Tibial nerve (tissue), 4 donors: ENCODE results near the gene EXPH5. TPM values are rescaled to one million over a fixed set of nuclear protein-coding genes. Genes with fewer than 3 reads are reported as not detected.
"Not testable (repeated sequence)": the region's sequence is repeated elsewhere in the genome, so short reads cannot be mapped to it uniquely, and the experiment has no call there.

Experiments
- DNase-seq, 2 donors: peaks; one replicate each; pipeline ENCODE4 v3.0.0-alpha.2; 2019; ENCODE audit warnings: low spot score in 2 of 2
- H3K27ac ChIP-seq, 4 donors: fragments of 200-600 bp; sonication (generic) in 3 of 4; one replicate each; pipeline ENCODE4 v1.5.1; 2017 to 2019; ENCODE audit warnings: mild to moderate bottlenecking in 1 of 4
- H3K27me3 ChIP-seq, 2 donors: fragments of 200-600 bp; sonication (generic) in 1 of 2; one replicate each; pipeline versions ENCODE4 v1.5.1 to v1.6.0; 2017 to 2019
- H3K36me3 ChIP-seq, 3 donors: fragments of 200-600 bp; sonication (generic); one replicate each; pipeline ENCODE4 v1.5.1; 2018 to 2019
- H3K4me1 ChIP-seq, 4 donors: fragments of 200-600 bp; sonication (generic) in 3 of 4; one replicate each; pipeline ENCODE4 v1.5.1; 2017 to 2019
- H3K4me3 ChIP-seq, 4 donors: fragments of 200-600 bp; sonication (generic) in 3 of 4; one replicate each; pipeline ENCODE4 v1.5.1; 2017 to 2019; ENCODE audit warnings: mild to moderate bottlenecking in 1 of 4, moderate library complexity in 1 of 4
- H3K9me3 ChIP-seq, 4 donors: fragments of 200-600 bp; sonication (generic) in 3 of 4; one replicate each; pipeline ENCODE4 v1.5.1; 2017 to 2019
- EP300 ChIP-seq, 2 donors: sonication (generic); formaldehyde crosslinking; IDR thresholded peaks; one replicate each; pipeline ENCODE4 v1.6.1; 2017; ENCODE audit warnings: antibody characterized with exemption in 2 of 2, mild to moderate bottlenecking in 1 of 2
- POLR2A ChIP-seq, 2 donors: fragments of 450-650 bp; IDR thresholded peaks; one replicate each; pipeline ENCODE4 v1.6.1; 2017; ENCODE audit warnings: antibody characterized with exemption in 2 of 2, mild to moderate bottlenecking in 2 of 2, moderate library complexity in 2 of 2
- WGBS, 2 donors: methylation state at CpG; one replicate each; pipeline ENCODE4 v1.1.5; 2018; 5-methylcytosine and 5-hydroxymethylcytosine counted together
- total RNA-seq, 4 donors: library from RNA; depleted of rRNA; stranded (reverse); fragments of >200 nt; gene quantifications; one replicate each; pipeline ENCODE4 v1.1.0, GENCODE V29; 2016
- TF ChIP-seq, protein P1 (sequence below), 5 experiments: fragments of 200-600 bp in 3 of 5; fragments of 450-650 bp in 2 of 5; sonication (generic) in 3 of 5; IDR thresholded peaks; one replicate each; pipeline ENCODE4 v1.5.1; 2016 to 2019; ENCODE audit warnings: antibody characterized with exemption in 5 of 5, mild to moderate bottlenecking in 3 of 5, moderate library complexity in 2 of 5

The EXPH5 gene
- total RNA-seq, 4 donors from 2014 or later, result 2.4 to 5.4 (median 4.1) TPM

DNA sequence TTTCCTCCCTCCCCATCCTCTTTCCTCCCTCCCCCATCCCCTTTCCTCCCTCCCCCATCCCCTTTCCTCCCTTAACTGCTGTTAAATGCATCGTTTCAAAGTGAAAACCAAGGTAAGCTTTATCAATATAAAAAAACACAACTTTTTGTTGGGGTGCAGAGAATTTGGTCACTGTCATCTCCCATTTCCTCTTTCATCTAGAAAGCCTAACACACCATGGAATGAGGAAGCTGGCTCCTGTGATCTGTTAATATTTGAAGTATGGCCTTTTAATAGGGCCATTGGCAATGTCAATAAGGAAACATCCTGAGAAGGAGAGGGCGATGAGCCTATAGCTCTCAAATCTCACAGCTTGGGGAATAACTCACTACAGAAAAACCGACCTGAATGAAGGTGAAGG, 7.0 kb downstream of the EXPH5 start:
- H3K36me3 ChIP-seq, result no peaks in the 10 kb centered on the region
- no peaks in the 10 kb centered on the region for H3K27me3 ChIP-seq
- DNase-seq, result no peak
- no peak overlapping the region for H3K4me3 ChIP-seq
- H3K9me3 ChIP-seq, result no peaks in the 10 kb centered on the region
- no peaks in the 10 kb centered on the region for H3K4me1 ChIP-seq
- no peak overlapping the region for H3K27ac ChIP-seq
- TF ChIP-seq, protein P1, sequence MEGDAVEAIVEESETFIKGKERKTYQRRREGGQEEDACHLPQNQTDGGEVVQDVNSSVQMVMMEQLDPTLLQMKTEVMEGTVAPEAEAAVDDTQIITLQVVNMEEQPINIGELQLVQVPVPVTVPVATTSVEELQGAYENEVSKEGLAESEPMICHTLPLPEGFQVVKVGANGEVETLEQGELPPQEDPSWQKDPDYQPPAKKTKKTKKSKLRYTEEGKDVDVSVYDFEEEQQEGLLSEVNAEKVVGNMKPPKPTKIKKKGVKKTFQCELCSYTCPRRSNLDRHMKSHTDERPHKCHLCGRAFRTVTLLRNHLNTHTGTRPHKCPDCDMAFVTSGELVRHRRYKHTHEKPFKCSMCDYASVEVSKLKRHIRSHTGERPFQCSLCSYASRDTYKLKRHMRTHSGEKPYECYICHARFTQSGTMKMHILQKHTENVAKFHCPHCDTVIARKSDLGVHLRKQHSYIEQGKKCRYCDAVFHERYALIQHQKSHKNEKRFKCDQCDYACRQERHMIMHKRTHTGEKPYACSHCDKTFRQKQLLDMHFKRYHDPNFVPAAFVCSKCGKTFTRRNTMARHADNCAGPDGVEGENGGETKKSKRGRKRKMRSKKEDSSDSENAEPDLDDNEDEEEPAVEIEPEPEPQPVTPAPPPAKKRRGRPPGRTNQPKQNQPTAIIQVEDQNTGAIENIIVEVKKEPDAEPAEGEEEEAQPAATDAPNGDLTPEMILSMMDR (IDR thresholded peaks at IDR 0.05), result no peak
- TF ChIP-seq POLR2A (IDR thresholded peaks at IDR 0.05), result no peak
- no peak for TF ChIP-seq EP300 (IDR thresholded peaks at IDR 0.05)
- WGBS, 2 donors, result 75 to 80% methylated on average over 3 of the region's 3 CpGs

DNA sequence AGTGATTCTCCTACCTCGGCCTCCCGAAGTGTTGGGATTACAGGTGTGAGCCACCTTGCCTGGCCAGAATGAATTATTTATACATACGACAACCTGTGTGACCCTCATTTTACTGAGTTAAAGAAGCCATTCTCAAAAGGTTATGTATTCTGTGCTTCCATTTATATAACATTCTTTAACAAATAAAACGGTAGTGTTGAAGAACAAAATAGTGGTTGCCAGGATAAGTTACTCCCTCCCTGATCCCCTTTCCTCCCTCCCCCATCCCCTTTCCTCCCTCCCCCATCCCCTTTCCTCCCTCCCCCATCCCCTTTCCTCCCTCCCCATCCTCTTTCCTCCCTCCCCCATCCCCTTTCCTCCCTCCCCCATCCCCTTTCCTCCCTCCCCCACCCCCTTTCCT, 7.4 kb downstream of the EXPH5 start:
- DNase-seq, H3K27ac ChIP-seq, H3K27me3 ChIP-seq, H3K4me1 ChIP-seq, H3K9me3 ChIP-seq, H3K36me3 ChIP-seq, H3K4me3 ChIP-seq: not testable (repeated sequence)
- WGBS, 2 donors, result 92 to 93% methylated on average over 4 of the region's 4 CpGs

DNA sequence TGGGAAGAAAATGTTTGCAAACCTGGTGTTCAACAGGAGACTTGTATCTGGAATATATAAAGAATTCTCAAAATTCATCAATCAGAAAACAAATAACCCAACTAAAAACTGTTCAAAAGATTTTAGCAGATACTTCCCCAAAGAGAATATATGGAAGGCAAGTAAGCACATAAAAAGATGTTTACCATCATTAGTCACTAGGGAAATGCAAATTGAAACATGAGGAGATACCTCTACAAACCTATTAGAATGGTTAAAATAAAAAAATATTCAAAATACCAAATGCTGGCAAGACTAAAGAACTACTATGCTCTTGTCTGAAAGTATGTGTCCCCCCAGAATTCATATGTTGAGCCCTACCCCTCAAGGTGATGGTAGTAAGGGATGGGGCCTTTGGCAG, 8.6 kb downstream of the EXPH5 start:
- Histone ChIP-seq H3K4me3 (no peak overlapping the region), H3K4me1 (no peaks in the 10 kb centered on the region), H3K36me3 (no peaks in the 10 kb centered on the region), H3K27me3 (no peaks in the 10 kb centered on the region), H3K9me3 (no peaks in the 10 kb centered on the region), H3K27ac (no peak overlapping the region)
- no peak for TF ChIP-seq EP300 (IDR thresholded peaks at IDR 0.05)
- TF ChIP-seq, protein P1 (IDR thresholded peaks at IDR 0.05), result no peak
- DNase-seq, result no peak

DNA sequence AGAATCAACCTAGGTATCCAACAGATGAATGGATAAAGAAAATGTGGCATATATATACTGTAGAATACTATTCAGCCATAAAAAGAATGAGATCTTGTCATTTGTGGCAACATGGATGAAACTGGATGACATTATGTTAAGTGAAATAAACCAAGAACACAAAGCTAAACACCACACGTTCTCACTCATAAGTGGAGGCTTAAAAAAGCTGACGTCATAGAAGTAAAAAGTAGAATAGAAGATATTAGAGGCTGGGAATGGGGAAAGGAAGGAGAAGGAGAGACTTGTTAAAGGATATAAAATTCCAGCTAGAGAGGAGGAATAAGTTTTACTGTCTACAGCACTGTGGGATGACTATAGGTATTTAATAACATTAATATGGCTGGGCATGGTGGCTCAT, 12.9 kb downstream of the EXPH5 start:
- Histone ChIP-seq H3K27me3 (no peaks in the 10 kb centered on the region), H3K36me3 (no peaks in the 10 kb centered on the region), H3K4me1 (no peaks in the 10 kb centered on the region), H3K27ac (no peak overlapping the region), H3K4me3 (no peak overlapping the region), H3K9me3 (peaks cover 0 to 5% (median 0%) of the 10 kb centered on the region in 4 donors)
- no peak for DNase-seq
- TF ChIP-seq, protein P1 (IDR thresholded peaks at IDR 0.05), result no peak
- TF ChIP-seq EP300 (IDR thresholded peaks at IDR 0.05) (no peak), POLR2A (IDR thresholded peaks at IDR 0.05) (no peak)
- WGBS, 2 donors, result 92 to 94% methylated on average over 2 of the region's 2 CpGs

DNA sequence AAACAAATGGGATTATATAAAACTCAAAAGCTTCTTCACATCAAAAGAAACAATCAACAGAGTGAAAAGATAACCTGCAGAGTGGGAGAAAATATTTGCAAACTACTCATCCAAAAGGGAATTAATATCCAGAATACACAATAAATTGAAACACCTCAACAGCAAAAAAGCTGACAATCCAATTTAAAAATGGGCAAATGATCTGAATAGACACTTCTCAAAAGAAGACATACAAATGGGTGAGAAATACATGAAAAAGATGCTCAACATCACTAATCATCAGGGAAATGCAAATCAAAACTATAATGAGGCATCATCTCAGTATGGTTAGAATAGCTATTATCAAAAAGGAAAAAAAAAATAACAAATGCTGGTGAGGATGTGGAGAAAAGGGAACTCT, 13.5 kb downstream of the EXPH5 start:
- H3K27ac ChIP-seq, result no peak overlapping the region
- H3K9me3 ChIP-seq, result peaks cover 0 to 5% (median 0%) of the 10 kb centered on the region in 4 donors
- no peaks in the 10 kb centered on the region for H3K27me3 ChIP-seq
- TF ChIP-seq POLR2A (IDR thresholded peaks at IDR 0.05), result no peak
- no peaks in the 10 kb centered on the region for H3K36me3 ChIP-seq
- DNase-seq, result no peak
- no peak overlapping the region for H3K4me3 ChIP-seq
- no peaks in the 10 kb centered on the region for H3K4me1 ChIP-seq

DNA sequence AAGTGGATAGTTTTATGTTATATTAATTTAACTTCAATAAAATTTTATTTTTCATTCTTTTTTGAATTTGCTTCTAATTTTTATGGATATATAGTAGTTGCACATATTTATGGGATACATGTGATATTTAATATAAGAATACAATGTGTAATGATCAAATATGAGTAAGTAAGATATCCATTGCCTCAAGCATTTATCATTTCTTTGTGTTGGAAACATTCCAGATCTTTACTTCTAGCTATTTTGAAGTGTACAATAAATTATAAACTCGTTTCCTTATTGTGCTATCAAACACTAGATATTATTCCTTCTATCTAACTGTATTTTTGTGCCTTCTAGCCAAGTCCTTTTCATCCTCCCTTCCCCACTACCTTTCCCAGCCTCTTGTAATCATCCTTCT, 17.0 kb downstream of the EXPH5 start:
- WGBS, 2 donors, result 39 to 43% methylated on average over 1 of the region's 1 CpG
- no peak overlapping the region for H3K27ac ChIP-seq
- TF ChIP-seq, protein P1 (IDR thresholded peaks at IDR 0.05), result no peak
- TF ChIP-seq POLR2A (IDR thresholded peaks at IDR 0.05) (no peak), EP300 (IDR thresholded peaks at IDR 0.05) (no peak)

More for the DNA sequence above, 17.0 kb downstream of the EXPH5 start:
- Histone ChIP-seq H3K4me3 (no peak overlapping the region), H3K9me3 (peaks cover 0 to 5% (median 0%) of the 10 kb centered on the region in 4 donors), H3K4me1 (no peaks in the 10 kb centered on the region), H3K27me3 (no peaks in the 10 kb centered on the region), H3K36me3 (no peaks in the 10 kb centered on the region)
- DNase-seq, result no peak
